GM21390 (cell line): ENCODE data around the gene ATRNL1.
"Not testable (repeated sequence)": the region's sequence is repeated elsewhere in the genome, so short reads cannot be mapped to it uniquely, and the experiment has no call there.

ENCODE experiments used
- ATAC-seq: cut with Tn5 transposase; IDR thresholded peaks from one replicate; pipeline ENCODE4 v1.9.1; 2021; ENCODE audit not compliant: unreplicated experiment

The ATRNL1 gene

DNA sequence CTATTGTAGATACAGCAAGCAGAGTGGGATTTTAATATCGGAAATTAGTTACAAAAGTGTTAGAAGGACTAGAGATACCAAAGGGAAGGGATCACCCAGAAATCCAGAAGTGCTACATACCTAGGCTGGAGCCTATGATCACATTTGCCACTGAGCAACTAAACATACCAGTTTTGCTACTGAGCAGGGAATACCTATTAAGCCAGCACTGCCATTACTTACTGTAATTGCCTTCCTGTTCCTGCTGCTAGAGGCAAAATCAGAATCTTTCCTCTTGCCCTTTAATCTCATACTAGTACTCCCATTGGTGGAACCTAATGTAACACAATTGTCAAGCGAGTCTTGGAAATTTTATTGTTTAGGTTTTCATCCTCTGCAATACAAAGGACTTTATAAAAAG is 121.7 kb downstream of the ATRNL1 start:
- ATAC-seq: no peak

- ATAC-seq: no peak
Measured at GRCh38 chr10:115219203-115219602, 126.0 kb downstream of the ATRNL1 start.

- no peak for ATAC-seq
Measured at GRCh38 chr10:115222039-115222438, 128.9 kb downstream of the ATRNL1 start.

- no peak for ATAC-seq
Measured at GRCh38 chr10:115239761-115240160, 146.6 kb downstream of the ATRNL1 start.

DNA sequence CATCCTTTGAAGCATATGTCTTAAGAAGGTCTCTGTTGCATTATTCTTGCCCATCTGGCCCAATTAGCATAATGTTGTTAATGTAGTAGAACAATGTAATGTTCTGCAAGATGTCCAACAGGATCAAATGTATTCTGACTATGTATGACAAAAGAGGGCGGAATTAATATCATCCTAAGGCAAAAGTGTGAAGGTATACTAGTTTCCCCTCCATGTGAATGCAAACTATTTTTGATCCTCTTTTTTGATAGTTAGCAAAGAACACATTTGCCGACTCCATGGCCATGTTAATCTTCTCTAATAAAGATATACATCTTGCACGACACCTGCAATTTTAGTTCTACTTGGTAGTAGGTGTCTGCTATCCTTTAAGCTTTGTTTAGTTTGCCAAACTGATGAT is 157.6 kb downstream of the ATRNL1 start:
- no peak for ATAC-seq

GRCh38 chr10:115253765-115254164 is 160.6 kb downstream of the ATRNL1 start:
- not testable (repeated sequence) for ATAC-seq

DNA sequence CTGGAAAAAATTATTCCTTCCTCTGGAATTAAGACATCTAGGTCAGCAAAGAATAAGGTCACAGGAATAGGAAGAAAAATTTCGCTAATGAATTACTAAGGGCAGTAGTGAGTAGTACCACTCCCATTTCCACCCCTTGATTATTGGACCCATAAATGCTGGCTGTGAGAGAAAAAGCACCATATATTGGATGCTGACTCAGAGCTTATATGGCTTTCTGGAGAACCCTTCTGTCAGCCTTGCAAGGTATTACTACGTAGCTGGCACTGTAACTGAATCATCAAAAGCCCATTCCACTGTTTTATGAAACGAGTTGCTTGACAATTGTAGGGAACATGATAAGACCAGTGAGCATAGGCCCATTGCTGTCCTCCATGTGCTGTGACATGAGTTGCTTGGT is 179.3 kb downstream of the ATRNL1 start:
- no peak for ATAC-seq

DNA sequence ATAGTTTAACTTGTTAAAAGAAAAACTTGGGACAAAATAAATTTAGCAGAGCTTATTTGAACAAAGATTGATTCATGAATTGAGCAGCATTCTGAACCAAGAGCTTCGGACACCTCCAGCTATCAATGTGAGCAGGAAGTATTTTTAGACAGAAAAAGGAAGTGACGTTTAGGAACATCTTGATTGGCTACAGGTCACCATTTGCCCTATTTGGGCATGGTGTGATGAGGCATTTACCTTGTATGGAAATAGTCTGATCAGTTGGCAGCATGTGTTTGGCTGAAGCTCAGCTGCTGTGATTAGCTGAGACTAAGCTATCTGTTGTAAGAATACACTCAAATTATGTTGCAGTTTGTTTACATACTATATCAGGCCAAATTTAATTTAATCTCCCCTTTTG is 185.1 kb downstream of the ATRNL1 start:
- ATAC-seq: no peak

DNA sequence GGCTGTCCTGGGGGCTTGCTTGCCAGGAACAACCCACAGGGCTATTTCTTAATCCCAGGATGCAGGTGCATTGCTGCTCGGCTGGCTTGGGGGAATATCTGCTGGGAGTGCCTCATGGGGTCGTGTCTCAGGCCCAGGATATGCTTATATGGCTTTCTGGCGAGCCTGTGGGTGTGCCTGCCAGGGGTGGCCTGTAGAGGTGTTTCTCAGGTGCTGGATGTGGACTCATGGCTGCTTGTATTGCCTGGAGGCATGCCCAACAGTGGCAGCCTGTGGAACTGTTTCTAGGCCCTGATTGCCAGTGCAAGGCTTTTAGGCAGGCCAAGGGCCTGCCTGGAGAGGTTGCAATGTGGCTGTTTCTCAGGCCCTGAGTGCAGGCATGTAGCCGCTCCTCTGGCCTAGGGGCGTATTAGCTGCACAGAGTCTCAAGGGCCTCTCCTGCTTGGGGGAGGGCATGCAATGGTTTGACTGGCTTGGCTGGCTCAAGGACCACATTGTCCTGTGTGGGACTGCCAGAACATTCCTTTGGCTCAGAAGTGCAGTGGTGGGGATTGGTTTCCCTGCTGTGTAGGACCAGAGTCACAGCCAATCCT is 202.1 kb downstream of the ATRNL1 start:
- ATAC-seq: no peak

GRCh38 chr10:115300080-115300479 is 206.9 kb downstream of the ATRNL1 start:
- no peak for ATAC-seq

GRCh38 chr10:115319669-115320068 is 226.5 kb downstream of the ATRNL1 start:
- ATAC-seq: not testable (repeated sequence)

- ATAC-seq: peak; percentile 82
Measured at GRCh38 chr10:115321360-115321759, 228.2 kb downstream of the ATRNL1 start.

DNA sequence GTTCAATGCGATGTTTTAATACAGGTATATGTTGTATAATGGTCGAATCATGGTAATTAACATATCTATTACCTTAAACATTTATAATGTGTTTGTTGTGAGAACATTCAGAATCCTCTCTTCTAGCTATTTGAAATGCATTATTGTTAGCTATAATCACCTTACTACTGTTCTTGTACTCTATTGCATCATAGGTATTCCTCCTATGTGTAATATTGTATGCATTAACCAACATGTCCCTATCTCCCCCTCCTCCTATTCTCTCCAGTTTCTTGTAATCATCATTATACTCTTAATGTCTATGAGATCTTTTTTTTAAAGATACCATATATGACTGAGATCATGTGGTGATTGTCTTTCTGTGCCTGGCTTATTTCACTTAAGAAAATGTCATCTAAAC is 235.2 kb downstream of the ATRNL1 start:
- no peak for ATAC-seq

DNA sequence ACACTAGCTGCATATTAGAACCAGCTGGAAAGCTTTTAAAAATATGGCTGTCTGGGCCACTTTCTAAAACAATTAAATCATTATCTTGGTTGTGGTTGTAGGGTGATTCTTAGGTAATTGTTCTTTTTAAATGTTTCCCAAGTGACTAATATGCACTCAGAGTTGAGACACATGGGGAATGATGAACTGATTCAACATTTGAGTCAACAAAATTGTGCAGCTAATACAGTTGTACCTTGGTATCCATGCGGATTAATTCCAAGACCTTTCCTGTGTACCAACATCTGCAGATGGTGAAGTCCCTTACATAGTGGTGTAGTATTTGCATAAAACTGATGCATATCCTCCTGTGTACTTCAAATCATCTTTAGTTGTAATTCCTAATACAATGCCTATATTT is 242.2 kb downstream of the ATRNL1 start:
- no peak for ATAC-seq

DNA sequence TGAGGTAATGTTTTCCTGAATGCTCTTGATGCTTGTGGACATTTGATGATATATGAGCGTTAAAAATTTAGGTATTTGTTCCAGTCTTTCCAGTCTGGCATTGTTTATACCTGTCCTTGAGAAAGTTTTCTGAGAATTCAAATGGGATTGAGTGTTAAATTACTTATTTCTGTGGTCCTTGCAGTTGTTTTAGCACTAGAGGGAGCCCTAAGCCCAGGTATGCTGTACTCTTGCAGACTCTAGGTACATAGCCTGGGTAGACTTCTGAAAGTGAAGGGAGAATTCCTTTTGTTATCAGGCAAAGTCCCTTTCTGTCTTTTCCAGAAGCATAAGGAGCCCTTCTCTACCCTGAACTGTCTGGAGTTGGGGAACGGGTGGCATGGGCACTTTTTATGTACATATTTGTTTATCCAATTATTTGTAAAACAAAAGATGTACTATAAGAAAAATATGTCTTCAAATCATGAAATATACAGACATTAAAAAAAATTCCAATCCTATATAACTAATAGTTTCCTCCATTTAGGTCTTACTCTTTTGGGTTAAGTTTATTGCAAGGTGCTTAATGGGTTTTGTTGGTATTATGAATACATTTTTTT is 262.1 kb downstream of the ATRNL1 start:
- peak; percentile 83 for ATAC-seq

DNA sequence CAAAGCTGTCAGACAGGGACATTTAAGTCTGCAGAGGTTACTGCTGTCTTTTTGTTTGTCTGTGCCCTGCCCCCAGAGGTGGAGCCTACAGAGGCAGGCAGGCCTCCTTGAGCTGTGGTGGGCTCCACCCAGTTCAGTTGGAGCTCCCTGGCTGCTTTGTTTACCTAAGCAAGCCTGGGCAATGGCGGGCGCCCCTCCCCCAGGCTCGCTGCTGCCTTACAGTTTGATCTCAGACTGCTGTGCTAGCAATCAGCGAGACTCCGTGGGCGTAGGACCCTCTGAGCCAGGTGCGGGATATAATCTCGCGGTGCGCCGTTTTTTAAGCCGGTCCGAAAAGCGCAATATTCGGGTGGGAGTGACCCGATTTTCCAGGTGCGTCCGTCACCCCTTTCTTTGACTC is 274.8 kb downstream of the ATRNL1 start:
- ATAC-seq: not testable (repeated sequence)

- no peak for ATAC-seq
Measured at GRCh38 chr10:115379064-115379463, 285.9 kb downstream of the ATRNL1 start.

GRCh38 chr10:115384665-115385064 is 291.5 kb downstream of the ATRNL1 start:
- ATAC-seq: no peak

GRCh38 chr10:115390607-115391006 is 297.4 kb downstream of the ATRNL1 start:
- ATAC-seq: no peak

DNA sequence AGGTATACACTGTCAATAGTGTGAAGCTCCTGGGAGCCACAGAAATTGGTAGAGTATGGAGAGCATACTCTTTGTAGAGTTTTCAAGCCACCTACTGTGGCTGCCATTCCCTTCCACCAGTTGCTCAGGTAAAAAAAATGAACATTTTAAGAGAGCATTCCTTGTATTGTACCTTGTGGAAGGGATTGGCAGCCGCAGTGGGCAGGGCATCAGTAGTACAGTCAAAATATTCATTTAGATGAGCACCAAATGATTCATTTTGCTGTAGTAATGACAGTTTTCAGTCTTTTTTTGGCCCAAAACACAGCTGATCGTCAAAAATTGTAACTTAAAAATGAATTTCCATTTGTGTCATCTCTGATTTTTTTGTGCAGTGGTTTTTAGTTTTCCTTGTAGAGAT is 304.9 kb downstream of the ATRNL1 start:
- ATAC-seq: no peak

GRCh38 chr10:115402699-115403098 is 309.5 kb downstream of the ATRNL1 start:
- no peak for ATAC-seq

DNA sequence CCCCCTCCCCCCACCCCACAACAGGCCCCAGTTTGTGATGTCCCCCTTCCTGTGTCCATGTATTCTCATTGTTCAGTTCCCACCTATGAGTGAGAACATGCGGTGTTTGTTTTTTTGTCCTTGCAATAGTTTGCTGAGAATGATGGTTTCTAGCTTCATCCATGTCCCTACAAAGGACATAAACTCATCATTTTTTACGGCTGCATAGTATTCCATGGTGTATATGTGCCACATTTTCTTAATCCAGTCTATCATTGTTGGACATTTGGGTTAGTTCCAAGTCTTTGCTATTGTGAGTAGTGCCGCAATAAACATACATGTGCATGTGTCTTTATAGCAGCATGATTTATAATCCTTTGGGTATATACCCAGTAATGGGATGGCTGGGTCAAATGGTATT is 312.7 kb downstream of the ATRNL1 start:
- not testable (repeated sequence) for ATAC-seq

GRCh38 chr10:115409347-115409746 is 316.2 kb downstream of the ATRNL1 start:
- ATAC-seq: no peak
